Omental fat pad (tissue), 4 donors: Measurements from ENCODE around the gene GNPDA2. TPM values are rescaled to one million over a fixed set of nuclear protein-coding genes. Genes with fewer than 3 reads are reported as not detected.

Experiments
- ATAC-seq: fragments of 150-250 bp; one replicate; pipeline ENCODE4 v1.9.1; 2016; ENCODE audit warnings: mild to moderate bottlenecking, moderate library complexity; ENCODE audit not compliant: low FRiP score
- DNase-seq: peaks from one replicate; pipeline ENCODE4 v3.0.0-alpha.2; 2019; ENCODE audit warnings: low spot score
- CTCF ChIP-seq, 3 donors: fragments of 450-650 bp; IDR thresholded peaks; one replicate each; pipeline ENCODE4 v1.5.1; 2016 to 2017; ENCODE audit warnings: antibody characterized with exemption in 3 of 3, mild to moderate bottlenecking in 3 of 3, moderate library complexity in 2 of 3
- total RNA-seq, 4 donors: library from RNA; depleted of rRNA; stranded (reverse); fragments of >200 nt; gene quantifications; one replicate each; pipeline ENCODE4 v1.1.0, GENCODE V29; 2016

The GNPDA2 gene
- total RNA-seq, 4 donors from 2014 or later: 9.4 to 23.5 (median 13.8) TPM

- ATAC-seq (no peak), DNase-seq (no peak)
- no peak for TF ChIP-seq CTCF (IDR thresholded peaks at IDR 0.05)
These were observed 54.7 kb downstream of the GNPDA2 start for GRCh38 chr4:44671636-44672035.

DNA sequence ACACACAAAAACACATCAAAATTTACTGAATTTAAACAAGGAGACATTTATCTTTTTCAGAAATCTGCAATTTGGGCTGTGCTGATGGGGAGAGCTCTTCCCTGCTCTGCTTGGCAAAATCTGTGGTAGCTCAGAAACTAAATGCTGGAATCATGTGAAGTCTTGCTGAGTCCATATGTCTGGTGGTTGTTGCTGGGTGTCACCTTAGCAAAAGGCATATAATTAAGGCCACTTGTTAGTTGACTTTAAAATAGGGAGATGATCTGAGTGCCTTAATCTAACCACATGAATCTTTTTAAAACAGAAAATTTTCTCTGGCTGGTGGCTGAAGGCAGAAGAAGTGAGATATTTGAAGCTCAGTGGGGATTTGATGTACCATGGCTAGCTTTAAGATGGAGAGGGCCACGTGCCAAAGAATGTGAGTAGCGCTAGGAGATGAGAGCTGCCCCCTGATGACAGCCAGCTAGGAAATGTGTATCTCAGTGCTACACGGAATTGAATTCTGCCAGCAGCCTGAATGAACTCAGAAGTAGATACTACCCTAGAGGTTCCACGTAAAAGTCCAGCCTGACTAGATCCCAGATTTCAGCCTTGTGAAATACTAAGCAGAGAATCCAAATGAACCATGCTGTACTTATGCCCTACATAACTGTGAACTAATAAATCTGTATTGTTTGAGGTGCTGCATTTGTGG is 55.7 kb downstream of the GNPDA2 start:
- DNase-seq: no peak
- ATAC-seq: no peak
- no peak for TF ChIP-seq CTCF (IDR thresholded peaks at IDR 0.05)

DNA sequence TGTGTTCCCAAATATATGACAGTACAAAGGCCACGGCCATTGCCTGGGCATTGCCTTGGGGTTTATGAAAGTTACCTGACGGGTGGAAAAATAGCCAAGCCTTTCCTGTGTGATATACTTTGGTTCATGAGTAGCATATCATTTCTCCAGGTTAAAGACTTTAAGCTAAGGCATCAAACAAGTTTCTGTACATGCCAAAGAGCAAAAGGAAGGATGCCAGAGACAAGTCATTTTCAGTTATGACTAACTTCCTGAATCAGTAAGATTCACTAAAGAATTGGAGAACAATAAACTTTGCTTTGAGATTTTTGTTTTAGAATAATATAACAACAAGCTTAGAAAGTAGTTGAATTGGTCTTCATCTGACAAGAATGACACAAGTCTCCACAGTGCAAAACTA is 57.8 kb downstream of the GNPDA2 start:
- ATAC-seq: no peak
- no peak for TF ChIP-seq CTCF (IDR thresholded peaks at IDR 0.05)
- DNase-seq: no peak

DNA sequence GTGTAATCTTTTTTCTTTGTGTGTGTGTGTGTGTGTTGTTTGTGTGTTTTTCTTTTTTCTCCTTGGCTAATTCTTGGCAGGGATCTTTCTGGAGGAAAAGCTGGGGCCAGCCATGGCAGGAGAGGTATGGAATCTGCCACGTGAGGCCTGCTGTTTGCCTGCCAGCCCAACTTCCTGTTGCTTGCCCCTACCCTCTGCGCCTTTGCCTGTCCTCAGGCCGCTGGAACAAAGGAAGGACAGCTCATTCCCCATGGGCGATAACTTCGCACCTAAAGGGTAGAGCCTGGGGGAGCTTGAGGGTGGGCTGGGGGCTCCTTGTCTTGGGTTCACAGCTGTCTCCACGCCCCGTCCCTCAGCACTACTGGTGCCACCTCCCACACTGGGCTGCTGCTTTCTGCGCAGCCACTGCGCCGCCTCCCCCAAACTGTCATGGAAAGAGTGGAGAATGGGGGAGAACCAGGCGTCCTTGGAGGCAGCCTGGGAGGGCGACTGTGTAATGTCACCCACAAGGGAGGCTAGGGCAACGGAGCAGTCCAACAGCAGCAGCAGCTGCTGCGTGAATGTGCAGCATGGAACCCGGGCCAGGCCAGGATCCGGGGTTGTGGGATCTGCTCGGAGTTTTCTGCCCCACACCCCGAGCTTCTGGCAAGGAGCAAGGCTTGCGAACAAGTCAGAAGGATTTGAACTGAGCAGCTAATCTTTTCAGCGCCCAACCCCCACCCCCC is 62.7 kb downstream of the GNPDA2 start:
- DNase-seq (no peak), ATAC-seq (peak; percentile 23)
- TF ChIP-seq CTCF (IDR thresholded peaks at IDR 0.05): no peak

DNA sequence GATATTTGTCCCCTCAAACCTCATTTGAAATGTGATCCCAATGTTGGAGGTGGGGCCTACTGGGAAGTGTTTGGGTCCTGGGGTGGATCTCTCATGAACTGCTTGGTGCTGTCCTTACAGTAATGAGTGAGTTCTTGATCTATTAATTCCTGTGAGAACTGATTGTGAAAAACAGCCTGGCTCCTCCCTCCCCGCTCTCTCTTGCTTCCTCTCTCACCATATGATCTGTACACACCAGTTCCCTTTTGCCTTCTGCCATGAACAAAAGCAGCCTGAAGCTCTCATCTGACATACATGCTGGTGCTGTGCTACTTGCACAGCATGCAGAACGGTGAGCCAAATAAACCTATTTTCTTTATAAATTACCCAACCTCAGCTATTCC is 63.7 kb downstream of the GNPDA2 start:
- no peak for DNase-seq
- TF ChIP-seq CTCF (IDR thresholded peaks at IDR 0.05): no peak
- ATAC-seq: no peak

GRCh38 chr4:44661940-44662622 is 64.3 kb downstream of the GNPDA2 start:
- ATAC-seq (no peak), DNase-seq (no peak)
- TF ChIP-seq CTCF (IDR thresholded peaks at IDR 0.05): no peak
